ENCODE data around the gene TIMM22.
"Not testable (repeated sequence)": the region's sequence is repeated elsewhere in the genome, so short reads cannot be mapped to it uniquely, and the experiment has no call there.

TIMM22 gene

DNA sequence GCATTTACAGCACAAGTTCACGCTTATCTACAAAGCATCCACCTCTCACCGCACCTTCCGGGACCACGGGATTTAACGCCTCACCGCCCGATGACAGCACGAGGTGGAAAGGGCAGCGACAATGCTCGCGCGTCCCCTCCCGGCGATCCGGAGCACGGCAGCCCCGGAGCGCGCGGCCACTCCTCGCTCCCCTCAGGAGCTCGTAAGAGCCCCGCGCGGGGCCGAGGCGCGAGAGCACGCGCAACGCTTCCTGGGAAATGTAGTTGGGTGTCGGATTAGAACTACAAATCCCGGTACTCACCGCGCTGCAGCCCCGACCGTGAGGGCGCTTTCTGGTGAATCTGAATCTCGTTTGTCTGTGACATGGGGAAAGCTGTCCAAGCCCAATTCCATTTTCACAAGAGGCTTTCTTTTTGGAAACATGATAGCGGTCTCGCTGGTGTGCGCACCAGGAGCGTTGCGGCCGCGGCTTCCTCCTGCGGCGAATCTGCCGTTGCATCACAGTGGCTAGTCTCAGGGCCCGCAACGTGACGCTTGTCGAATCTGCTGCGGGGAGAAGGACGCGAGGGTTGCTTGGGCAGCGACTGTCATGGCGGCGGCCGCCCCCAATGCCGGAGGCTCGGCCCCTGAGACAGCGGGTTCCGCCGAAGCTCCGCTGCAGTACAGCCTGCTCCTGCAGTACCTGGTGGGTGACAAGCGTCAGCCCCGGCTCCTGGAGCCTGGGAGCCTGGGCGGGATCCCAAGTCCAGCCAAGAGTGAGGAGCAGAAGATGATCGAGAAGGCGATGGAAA, at the start of gene TIMM22:
Gene TIMM22, plus strand, starts transcription at position 576 of the 791 bp plus-strand sequence. Its CDS starts 14 bp downstream, at position 590.
- DNase-seq (ENCODE audit: low read depth in 2 of 2), result peak; percentile 84 to 88

DNA sequence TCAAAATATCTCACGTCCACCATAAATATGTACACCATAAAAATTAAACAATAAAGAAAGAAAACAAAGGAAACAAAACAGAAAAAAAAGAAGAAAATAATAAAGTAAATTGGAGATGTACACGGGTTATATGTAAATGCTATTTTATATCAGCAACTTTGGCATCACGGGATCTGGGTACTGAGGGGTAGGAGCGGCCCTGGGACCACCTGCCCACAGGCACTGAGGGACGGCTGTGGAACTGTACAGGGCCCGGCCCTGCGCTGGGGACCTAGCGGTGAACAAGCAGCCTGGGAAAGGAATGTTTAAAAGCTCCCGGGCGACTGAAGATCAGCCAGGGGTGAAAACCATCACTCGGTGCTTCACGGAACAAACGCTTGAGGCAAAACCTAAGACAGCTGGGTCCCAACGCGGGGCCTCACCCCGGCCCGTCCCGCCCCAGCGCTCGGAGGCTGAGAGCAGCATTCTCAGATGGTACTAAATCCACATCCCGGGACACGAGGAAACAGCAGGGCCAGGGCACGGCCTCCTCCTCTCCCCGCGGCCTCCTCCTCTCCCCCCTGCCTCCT, 48.6 kb upstream of the TIMM22 start:
- no peak for DNase-seq (ENCODE audit: low read depth in 2 of 2)

DNA sequence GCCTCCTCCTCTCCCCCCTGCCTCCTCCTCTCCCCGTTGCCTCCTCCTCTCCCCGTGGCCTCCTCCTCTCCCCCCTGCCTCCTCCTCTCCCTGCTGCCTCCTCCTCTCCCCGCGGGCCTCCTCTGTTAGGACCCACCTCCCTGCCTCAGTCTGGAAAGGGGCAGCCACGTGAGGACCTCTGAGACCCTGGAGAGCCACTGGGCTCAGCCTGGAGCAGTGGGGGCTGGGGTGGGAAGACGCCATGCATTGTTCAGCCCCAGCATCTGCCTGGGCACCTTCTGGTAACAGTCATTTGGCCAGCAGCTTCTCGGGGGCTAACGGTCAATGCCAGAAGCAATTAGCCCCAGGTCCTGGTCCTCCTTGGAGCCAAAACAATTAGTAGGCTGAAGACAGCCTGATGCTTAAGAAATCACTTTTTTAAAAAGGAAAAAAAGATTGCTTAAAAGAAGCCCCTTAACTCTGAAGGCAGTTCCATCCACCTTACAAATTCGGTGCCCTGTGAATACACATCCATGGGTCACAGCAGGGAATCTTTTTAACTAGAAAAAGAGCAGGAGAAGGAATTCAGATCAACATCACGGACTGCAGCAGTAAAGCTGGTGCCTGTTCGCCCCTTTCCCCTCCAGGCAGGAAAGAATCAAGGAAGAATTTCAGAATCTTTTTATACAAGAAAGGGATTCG, 47.2 kb upstream of the TIMM22 start:
- no peak for DNase-seq (ENCODE audit: low read depth in 2 of 2)

DNA sequence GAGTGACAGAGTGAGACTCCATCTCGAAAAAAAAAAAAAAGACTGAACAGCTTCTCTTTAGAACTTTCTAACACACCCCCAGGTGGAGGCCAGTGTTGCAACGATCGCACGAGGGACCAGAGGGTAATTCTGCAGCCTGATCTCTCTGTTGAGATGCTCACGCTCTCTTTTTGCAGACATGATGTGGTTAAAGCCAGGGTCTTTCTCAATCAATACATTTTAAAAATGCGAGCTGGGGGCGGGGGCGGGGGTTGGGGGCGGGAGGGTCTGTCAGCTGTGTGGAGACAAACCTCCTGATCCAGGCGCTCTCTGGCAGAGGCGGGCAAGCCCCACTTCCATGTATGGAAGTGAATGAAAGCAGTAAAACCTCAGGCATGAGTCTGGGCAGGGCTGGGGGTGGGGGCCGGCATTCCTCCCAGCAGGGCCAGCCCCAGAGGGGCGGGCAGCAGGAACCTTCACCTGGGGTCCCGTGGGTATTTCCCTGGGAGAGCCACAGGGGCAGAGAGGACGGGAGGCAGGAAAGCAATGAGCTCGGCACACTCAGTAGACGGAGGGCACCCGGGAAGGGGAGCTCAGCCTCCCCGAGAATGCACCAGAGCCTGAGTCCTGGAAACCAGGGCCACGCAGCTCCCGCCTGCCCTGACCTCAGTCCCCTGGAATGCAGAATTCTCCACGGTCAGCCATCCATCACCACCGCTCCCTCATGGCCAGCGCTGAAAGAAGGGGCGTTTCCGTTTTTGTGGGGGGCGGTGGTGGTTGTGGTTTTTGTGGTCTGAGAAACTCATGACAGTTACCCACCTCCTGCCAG, 45.4 kb upstream of the TIMM22 start:
- no peak for DNase-seq (ENCODE audit: low read depth in 2 of 2)

DNA sequence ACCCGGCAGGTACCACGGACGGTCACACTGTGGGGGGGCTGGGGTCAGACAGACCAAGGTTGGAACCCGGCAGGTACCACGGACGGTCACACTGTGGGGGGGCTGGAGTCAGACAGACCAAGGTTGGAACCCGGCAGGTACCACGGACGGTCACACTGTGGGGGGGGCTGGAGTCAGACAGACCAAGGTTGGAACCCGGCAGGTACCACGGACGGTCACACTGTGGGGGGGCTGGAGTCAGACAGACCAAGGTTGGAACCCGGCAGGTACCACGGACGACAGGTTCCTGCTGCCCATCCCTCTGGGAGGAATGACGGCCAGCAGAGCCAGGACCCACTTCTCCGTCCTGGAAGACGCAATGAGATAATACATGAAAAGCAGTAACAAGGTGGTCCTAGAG, 44.3 kb upstream of the TIMM22 start:
- DNase-seq (ENCODE audit: low read depth in 2 of 2), result not testable (repeated sequence)

DNA sequence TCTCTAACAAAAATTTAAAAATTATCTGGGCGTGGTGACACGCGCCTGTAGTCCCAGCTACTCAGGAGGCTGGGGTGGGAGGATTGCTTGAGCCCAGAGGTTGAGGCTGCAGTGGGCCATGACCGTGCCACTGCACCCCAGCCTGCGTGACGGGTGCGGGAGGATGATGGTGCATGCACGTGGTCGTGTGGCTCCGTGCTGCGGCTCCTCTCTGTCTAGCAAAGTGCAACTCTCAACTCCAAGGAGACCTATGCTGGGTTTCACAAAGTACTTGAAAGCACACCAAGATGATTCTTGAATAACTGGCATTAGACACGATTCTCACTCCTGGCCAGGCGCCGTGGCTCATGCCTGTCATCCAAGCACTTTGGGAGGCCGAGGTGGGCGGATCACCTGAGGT, 43.2 kb upstream of the TIMM22 start:
- DNase-seq (ENCODE audit: low read depth in 2 of 2), result no peak

DNA sequence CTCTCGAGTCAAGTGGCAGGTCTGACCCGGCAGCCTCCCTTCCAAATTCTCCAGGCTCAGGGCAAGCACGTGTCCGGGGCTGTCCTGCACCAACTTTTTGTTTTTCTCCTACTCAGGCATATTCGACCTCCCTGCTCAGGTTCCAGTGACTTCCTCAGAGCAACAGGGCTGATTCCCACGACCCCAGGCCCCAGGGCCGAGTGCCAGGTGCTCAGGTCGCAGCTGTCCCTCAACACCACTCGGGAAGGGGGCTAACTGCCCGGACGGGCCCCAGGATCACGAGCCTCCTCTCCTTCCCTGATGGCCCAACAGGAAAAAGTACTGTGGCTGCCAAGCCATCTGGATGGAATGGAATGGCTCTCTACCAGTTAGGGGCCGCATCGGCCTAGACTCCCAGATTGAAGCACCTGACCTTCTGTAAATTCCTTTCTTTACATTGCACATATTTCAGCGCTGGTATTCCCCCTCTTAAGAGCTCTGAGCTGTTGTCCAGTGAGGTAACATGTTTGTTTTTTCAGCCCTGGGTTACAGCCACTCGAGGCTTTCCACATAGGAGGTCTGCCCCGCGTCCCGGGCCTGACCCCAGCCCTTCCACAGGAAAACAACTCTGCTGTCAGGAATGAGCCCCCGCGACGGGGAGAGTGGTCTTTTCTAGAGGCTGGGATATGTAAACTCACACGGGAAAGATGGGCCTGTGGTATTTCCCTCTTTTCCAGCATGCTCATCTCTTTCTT, 42.3 kb upstream of the TIMM22 start:
- DNase-seq (ENCODE audit: low read depth in 2 of 2), result no peak

DNA sequence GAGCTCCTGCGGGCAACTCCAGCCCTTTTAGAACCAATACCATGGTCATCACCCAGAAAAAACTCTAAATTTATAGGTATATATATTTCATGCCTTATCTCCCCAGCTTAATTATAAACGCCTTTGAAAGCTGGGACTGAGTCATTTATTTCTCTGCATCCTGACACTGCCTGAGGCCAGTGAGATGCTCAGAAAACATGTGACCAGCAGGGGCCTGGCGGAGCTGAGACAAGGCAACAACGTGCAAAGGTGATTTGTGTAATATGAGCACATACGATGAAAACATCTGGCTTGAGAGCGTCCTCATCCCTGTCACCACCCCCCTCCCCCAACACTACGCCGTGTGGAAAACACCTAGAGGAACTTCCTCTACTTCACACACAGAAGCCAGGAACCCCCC, 40.0 kb upstream of the TIMM22 start:
- DNase-seq (ENCODE audit: low read depth in 2 of 2), result no peak

DNA sequence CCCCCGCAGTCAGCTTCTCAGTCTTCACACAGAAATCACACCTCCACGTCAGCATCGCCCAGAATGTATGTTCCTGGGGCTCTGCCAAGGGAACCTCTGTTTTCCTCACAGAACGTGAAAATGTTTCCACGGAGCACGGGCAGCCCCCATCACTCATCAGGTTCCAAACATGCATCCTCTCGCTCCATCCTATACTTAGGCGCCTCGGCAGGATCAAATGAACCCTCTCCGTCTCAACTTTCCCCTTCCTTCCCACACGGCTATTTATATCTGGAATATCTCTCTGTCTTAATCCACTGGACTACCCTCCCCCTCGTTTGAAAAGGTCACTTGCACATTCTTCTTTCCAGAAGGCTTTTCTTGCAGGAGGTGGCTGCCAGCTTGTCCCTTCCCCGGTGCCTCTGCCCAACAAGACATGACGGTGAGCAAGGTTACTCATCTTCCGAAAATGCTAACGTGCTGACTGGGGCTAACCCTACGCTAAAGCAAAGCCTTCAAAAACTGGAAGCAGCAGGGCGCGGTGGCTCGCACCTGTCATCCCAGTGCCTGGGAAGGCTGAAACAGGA, 39.0 kb upstream of the TIMM22 start:
- DNase-seq (ENCODE audit: low read depth in 2 of 2), result no peak

DNA sequence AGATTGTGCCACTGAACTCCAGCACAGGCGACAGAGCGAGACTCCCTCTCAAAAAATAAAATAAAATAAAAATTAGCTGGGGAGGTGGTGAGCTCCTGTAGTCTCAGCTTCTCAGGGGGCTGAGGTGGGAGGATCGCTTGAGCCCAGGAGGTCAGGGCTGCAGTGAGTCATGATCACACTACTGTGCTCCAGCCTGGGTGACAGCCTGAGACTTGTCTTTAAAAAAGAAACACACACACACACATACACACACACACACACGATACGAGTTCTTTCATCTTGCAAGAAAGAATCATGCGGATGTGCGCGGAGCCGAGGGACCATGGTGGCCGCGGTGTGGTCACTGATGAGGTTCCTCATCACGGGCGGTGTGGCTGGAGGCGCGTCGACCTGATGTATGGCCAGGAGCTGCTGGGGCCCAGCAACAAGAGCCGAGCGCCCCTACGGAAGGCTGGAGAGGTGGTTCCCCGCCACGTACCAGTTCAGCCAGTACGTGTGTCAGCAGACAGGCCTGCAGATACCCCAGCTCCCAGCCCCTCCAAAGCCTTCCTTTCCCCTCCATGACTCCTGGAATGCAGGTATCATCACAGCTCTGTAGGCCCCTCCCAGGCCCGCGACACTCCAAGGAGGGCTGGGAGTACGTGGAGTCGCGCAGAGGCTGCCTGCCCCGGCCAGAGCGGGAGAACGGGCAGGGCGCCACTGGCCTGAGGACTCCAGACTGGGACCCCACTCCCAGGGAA, 38.0 kb upstream of the TIMM22 start:
- no peak for DNase-seq (ENCODE audit: low read depth in 2 of 2)

DNA sequence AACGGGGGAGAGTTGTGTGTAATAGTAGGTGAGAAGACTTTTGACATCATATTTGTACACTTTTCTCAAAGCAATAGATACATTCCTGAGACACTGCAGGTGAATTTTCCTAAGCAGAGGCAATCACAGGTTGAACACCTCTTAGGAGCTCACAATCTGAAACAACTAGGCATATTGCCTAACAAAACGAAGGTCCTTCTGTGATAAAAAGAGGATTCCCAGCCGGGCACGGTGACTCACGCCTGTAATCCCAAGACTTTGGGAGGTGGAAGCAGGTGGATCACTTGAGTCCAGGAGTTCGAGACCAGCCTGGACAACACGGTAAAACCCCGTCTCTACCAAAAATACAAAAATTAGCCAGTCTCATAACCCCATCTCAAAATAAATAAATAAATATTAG, 34.8 kb upstream of the TIMM22 start:
- no peak for DNase-seq (ENCODE audit: low read depth in 2 of 2)

DNA sequence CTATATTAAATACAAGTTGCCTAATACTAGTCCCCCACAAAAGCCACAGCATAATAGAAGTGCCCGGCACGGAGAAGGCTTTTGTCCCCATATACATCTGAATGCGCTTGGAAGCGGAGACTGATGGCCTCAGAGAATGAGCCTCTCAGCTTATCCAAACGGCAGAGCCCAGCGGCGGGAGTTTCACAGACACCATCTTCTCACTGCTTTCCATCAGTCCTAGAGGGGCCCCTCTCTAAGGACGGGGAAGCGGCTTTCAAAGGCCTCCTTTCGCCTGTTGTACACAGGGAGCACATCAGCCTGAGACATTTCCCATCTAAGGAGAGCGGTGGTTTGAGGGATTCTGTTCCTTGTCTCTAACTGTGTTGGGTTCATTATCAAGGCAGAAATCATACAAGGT, 34.3 kb upstream of the TIMM22 start:
- no peak for DNase-seq (ENCODE audit: low read depth in 2 of 2)

DNA sequence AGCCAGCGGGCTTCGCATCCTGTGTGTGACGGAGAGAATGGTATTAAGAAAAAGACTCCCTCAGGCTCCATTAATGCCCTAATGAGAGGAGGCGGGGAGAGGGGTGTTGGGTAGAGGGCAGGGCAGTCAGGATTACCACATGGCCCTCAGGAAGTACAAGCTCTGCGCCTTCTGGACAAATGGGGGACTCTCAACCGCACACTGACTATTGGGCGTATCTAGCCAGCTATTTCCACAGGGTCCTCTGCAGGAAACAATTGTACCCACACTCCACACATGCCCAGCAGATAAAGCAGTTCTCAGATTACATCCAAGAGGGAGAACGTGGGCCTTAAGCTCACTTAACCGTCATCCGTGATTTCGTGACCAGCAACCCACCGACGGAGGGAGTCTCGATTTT, 32.1 kb upstream of the TIMM22 start:
- no peak for DNase-seq (ENCODE audit: low read depth in 2 of 2)

DNA sequence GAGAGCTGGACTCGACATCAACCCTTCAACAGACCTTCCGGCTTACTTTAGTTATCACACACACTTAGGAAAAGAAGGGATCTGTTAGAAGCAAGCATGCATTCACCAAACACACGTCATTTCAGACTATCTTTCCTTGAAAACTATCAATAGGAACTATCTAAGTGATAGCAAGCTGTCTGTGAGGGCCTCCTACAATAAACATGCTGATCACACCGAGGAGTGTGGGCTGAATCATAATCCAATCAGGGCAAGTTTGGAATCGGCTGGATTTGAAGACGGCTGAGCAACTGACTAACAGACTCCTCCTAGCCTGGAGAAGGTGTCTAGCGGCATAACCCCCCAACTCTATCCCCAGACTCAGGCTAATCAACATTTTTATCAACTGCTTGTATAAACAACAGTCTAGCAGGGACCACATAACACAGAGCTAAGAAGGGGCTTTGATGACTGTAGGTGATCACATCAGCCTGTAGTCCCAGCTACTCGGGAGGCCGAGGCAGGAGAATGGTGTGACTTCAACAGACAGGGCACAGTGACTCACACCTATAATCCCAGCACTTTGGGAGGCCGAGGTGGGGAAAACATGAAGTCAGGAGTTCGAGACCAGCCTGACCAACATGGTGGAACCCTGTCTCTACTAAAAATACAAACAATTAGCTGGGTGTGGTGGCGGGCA, 31.5 kb upstream of the TIMM22 start:
- DNase-seq (ENCODE audit: low read depth in 2 of 2), result no peak

DNA sequence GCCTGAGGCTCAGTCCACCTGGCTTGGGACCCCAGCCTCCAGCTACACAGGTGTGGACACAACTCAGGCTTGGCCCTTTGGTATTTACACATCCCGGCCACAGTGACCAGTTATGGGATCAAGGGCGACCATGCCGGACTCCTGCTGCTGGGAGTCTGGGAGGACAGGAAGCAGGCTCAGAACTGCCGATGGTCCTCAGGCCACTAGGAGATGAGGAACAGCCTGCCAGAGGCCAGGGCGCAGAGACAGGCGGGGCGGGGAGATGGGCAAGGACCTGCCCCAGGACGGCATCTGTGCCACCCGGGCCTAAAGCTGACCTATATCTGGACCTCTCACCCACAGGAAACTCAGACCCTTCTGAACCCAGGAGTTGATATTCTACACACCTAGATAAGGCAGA, 29.8 kb upstream of the TIMM22 start:
- DNase-seq (ENCODE audit: low read depth in 2 of 2), result no peak

DNA sequence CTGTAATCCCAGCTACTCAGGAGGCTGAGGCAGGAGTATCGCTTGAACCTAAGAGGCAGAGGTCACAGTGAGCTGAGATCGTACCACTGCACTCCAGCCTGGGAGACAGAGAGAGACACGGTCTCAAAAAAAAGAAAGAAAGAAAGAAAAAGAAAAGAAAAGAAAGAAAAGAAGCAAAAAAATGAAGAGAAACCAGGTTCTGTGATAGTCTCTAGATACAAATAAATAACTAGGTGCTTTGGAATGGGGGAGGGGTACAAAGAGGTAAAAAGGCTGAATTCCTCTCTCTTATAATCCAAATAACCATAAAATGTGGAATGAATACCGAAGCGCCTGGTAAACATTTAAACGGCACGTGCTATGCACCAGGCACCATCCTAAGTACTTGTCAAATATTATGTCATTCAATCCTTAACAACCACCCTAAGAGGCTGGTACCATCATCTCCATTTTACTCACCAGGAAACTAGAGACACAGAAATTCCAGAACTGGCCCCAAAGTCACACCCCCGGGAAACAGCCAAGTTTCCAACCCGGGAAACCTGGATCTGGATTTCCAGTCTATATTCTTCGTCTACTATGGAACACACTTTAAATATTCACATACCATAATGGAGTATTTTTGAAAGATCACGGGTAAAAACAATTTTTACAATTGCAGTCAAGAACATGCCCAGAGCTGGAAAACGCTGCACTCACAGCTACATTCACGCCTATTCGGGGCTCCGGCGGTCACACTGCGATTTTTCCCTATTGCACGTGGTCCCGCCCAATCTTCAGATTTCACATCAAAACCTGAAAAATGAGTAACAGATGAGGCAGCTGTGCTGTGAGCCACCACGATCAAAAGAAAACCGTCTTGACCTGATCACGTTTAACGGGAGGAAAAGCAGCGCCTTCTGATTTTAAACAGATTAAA, 27.9 kb upstream of the TIMM22 start:
- DNase-seq (ENCODE audit: low read depth in 2 of 2), result no peak

DNA sequence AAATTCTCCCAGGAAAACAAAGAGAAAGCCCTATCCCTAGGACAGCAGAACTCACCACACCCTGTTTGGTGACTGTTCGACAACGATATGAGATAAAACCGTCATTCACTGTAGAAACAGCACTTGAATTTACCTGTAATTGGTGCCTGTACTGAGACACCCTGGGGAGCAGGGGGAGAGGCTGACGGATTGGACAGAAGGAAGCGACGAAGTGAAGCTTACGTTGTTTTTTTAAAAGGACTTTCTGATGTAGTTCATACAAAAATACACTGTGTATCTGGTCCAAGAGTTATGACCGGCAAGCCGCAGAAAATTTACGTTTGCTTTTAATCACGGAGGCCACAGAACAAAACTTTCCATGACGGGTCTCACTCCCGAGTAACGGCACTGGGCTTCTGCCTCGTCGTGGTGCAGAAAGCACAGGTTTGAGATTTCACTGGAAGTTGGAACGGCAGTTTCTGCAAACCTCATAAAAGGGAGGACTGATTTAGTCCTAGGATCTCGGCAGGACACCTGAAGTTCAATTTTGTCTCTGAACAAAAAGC, 27.0 kb upstream of the TIMM22 start:
- DNase-seq (ENCODE audit: low read depth in 2 of 2), result no peak

DNA sequence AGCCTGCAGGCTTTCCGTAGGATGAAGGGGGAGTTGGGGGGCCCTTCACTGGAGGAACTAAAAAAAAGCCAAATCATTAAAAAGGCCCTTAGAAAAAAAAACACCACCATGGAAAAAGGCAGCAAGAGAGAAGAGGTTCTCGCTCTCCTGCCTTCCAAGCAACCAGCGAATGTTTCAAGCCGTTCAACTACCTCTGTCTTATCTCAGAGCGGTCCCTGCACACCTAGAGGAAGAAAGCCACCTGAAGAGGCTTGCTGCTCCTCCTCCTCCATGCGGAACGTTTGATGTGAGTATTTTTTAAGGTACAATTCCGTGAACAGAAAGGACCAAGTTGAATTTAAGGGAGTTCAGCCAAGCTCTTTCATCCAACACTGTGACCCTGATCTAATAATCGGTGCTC, 26.6 kb upstream of the TIMM22 start:
- DNase-seq (ENCODE audit: low read depth in 2 of 2), result no peak

DNA sequence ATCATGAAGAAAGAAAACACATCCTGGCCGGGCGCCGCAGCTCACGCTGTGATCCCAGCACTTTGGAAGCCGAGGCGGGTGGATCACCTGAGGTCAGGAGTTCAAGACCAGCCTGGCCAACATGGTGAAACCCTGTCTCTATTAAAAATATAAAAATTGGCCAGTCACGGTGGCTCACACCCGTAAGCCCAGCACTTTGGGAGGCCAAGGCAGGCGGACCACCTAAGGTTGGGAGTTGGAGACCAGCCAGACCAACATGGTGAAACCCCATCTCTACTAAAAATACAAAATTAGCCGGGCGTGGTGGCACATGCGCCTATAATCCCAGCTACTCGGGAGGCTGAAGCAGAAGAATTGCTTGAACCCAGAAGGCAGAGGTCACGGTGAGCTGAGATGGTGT, 25.1 kb upstream of the TIMM22 start:
- not testable (repeated sequence) for DNase-seq (ENCODE audit: low read depth in 2 of 2)

Measured in stimulated activated CD8-positive, alpha-beta memory T cell treated with anti-CD3 and anti-CD28 coated beads, Interleukin-7, amount 100 ng/mL, for 4 hours (primary cell).